CD4-positive, CD25-positive, alpha-beta regulatory T cell (primary cell): ENCODE data around the gene CATSPERZ. TPM values are rescaled to one million over a fixed set of nuclear protein-coding genes. Genes with fewer than 3 reads are reported as not detected.

Experiments
- ATAC-seq, 2 donors: fragments of 150-1000 bp; cut with Tn5 transposase; one replicate each; pipeline ENCODE4 v1.10.0; 2021; ENCODE audit warnings: low read depth in 2 of 2, moderate number of reproducible peaks in 2 of 2, moderate library complexity in 1 of 2
- DNase-seq, 3 donors: peaks; one replicate each; pipeline versions ENCODE4 v3.0.0 to v3.0.0-alpha.2; 2012 to 2022; ENCODE audit warnings: mixed read lengths in 1 of 3
- H3K27ac ChIP-seq: one replicate; pipeline ENCODE4 v1.7.0; 2013; ENCODE audit warnings: mild to moderate bottlenecking, low read length; ENCODE audit not compliant: insufficient read depth, poor library complexity, severe bottlenecking
- H3K27me3 ChIP-seq: one replicate; pipeline ENCODE4 v1.7.0; 2013; ENCODE audit warnings: low read length; ENCODE audit not compliant: control insufficient read depth, insufficient read depth
- H3K36me3 ChIP-seq: one replicate; pipeline ENCODE4 v1.7.0; 2013; ENCODE audit warnings: mild to moderate bottlenecking, low read length, moderate library complexity; ENCODE audit not compliant: control insufficient read depth, insufficient read depth
- H3K4me1 ChIP-seq: 2 replicates; pipeline ENCODE4 v1.7.0; 2013; ENCODE audit warnings: mild to moderate bottlenecking, low read length; ENCODE audit not compliant: insufficient read depth, control insufficient read depth, poor library complexity, severe bottlenecking
- H3K4me3 ChIP-seq: one replicate; pipeline ENCODE4 v1.7.0; 2013; ENCODE audit warnings: low read depth, mild to moderate bottlenecking, low read length, moderate library complexity
- H3K9me3 ChIP-seq, 2 experiments: 1 replicate in 1 of 2; 2 replicates in 1 of 2; pipeline ENCODE4 v1.7.0; 2013; ENCODE audit warnings: low read length in 2 of 2, mild to moderate bottlenecking in 1 of 2, moderate library complexity in 1 of 2; ENCODE audit not compliant: control insufficient read depth in 2 of 2
- H3K27ac Mint-ChIP-seq, 3 donors: one replicate each; pipeline ENCODE4 v1.8.0; 2020 to 2022; ENCODE audit warnings: mild to moderate bottlenecking in 3 of 3, mixed read lengths in 3 of 3, moderate library complexity in 2 of 3
- H3K27me3 Mint-ChIP-seq: one replicate; pipeline ENCODE4 v1.8.0; 2022; ENCODE audit warnings: mild to moderate bottlenecking, mixed read lengths
- H3K36me3 Mint-ChIP-seq: one replicate; pipeline ENCODE4 v1.8.0; 2020; ENCODE audit warnings: mixed read lengths
- H3K4me1 Mint-ChIP-seq, 4 donors: one replicate each; pipeline ENCODE4 v1.8.0; 2020 to 2022; ENCODE audit warnings: mixed read lengths in 4 of 4, mild to moderate bottlenecking in 1 of 4
- H3K4me3 Mint-ChIP-seq, 4 donors: one replicate each; pipeline ENCODE4 v1.8.0; 2020 to 2022; ENCODE audit warnings: mild to moderate bottlenecking in 4 of 4, mixed read lengths in 4 of 4, moderate library complexity in 3 of 4
- H3K9me3 Mint-ChIP-seq, 7 donors: one replicate each; pipeline ENCODE4 v1.8.0; 2020 to 2022; ENCODE audit warnings: mixed read lengths in 7 of 7, mild to moderate bottlenecking in 3 of 7, moderate library complexity in 2 of 7
- polyA plus RNA-seq, 4 donors: library from polyadenylated mRNA; unstranded; fragments of 300-500 nt; fragmentation: Illumina TruSeq; gene quantifications; one replicate each; pipeline ENCODE4 v1.2.3, GENCODE V29; 2021
- total RNA-seq: library from RNA; stranded (reverse); gene quantifications from one replicate; pipeline ENCODE4 v1.2.3, GENCODE V29; 2022

Gene CATSPERZ
- total and polyA plus RNA-seq, 5 donors from 2014 or later: not detected

DNA sequence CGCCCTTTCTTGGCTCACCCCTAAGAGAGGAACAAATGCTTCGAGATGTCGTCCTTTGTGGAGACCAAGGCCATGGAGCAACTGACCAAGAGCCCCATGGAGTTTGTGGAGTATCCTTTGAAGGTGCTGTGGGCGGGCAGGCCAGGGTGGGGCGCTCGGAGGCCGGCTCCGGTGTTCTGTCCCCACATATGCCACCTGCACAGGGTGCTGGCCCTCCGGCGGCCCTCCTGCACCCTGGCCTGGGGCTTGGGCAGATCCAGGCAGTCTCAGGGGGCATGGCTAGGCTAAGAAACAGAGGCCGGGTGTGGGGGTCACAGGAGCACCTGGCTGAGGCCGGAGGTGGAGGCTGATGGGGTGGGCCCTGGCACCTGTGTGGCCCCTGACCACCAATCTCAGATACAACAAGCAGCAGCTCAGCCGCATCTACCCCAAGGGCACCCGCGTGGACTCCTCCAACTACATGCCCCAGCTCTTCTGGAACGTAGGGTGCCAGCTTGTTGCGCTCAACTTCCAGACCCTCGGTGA is 38.5 kb upstream of the CATSPERZ start:
- ATAC-seq: no peak
- Histone ChIP-seq H3K4me3 (no peak overlapping the region), H3K4me1 (peaks cover 5% of the 10 kb centered on the region), H3K36me3 (peaks cover 4% of the 10 kb centered on the region), H3K27ac (no peak overlapping the region), H3K9me3 (no peaks in the 10 kb centered on the region), H3K27me3 (no peaks in the 10 kb centered on the region)
- no peaks in the 10 kb centered on the region for H3K36me3 Mint-ChIP-seq
- no peak overlapping the region for H3K4me3 Mint-ChIP-seq
- H3K27me3 Mint-ChIP-seq: no peaks in the 10 kb centered on the region
- H3K4me1 Mint-ChIP-seq: peaks cover 0 to 9% (median 6%) of the 10 kb centered on the region in 4 donors
- no peak overlapping the region for H3K27ac Mint-ChIP-seq
- DNase-seq: no peak
- H3K9me3 Mint-ChIP-seq: no peaks in the 10 kb centered on the region

DNA sequence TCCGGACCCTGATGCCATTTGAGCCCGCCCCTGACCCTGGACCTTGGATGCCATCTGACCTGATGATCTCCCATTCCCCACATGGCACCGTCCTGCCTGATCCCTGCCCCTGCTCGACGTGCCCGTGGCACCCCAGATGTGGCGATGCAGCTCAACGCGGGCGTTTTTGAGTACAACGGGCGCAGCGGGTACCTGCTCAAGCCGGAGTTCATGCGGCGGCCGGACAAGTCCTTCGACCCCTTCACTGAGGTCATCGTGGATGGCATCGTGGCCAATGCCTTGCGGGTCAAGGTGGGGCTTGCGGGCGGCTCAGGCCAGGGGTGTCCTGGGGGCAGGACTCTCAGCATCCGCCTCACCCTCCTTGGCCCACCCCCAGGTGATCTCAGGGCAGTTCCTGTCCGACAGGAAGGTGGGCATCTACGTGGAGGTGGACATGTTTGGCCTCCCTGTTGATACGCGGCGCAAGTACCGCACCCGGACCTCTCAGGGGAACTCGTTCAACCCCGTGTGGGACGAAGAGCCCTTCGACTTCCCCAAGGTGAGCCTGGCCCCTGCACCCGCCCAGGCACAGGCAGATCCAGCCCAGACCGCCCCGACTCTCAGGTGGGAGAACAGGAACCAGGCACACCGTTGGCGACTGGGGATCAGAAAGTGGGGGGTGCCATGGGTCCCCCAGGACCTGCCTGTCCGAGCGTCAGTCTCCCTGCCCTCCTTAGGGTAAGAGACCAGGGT is 37.7 kb upstream of the CATSPERZ start:
- H3K4me3 Mint-ChIP-seq: no peak overlapping the region
- H3K4me1 Mint-ChIP-seq: peaks cover 0 to 9% (median 6%) of the 10 kb centered on the region in 4 donors
- Histone ChIP-seq H3K27ac (no peak overlapping the region), H3K36me3 (peaks cover 4% of the 10 kb centered on the region), H3K9me3 (no peaks in the 10 kb centered on the region), H3K27me3 (no peaks in the 10 kb centered on the region), H3K4me3 (no peak overlapping the region), H3K4me1 (peaks cover 5% of the 10 kb centered on the region)
- no peaks in the 10 kb centered on the region for H3K27me3 Mint-ChIP-seq
- no peak overlapping the region for H3K27ac Mint-ChIP-seq
- H3K36me3 Mint-ChIP-seq: no peaks in the 10 kb centered on the region
- ATAC-seq (no peak), DNase-seq (no peak)
- no peaks in the 10 kb centered on the region for H3K9me3 Mint-ChIP-seq

DNA sequence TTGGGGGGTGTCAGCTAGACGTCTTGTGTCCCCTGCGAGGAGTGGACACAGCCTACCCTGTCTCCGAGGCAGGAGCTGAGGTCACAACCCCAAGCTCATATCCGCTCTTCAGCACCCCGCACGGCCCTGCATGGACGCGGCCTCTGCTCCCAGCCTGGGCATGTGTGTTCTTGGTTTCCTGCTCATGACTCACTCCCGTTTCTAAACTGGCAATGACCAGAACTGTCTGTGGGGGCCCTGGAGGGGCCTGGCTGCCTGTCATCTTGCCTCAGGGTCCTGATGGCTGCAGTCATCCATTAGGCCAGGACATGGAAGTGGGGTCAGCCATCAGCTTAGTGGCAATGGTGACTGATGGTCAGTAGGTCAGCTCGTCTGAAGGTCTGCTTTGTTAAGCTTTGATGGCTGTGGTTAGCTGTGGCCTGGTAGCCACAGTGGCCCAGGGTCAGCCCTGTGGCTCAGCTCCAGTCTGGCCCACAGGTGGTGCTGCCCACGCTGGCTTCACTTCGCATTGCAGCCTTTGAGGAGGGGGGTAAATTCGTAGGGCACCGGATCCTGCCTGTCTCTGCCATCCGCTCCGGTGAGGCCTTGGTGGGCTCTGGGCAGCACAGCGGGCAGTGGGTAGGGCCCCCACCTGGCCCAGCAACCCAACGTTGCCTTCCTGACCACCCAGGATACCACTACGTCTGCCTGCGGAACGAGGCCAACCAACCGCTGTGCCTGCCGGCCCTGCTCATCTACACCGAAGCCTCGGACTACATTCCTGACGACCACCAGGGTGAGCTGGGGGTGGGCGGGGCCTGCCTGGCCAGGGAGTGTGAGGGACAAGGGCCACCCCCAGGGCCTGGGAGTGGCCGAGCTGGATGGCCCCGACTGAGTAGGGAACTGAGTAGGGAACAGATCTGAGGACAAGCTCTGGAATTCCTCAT is 36.9 kb upstream of the CATSPERZ start:
- no peaks in the 10 kb centered on the region for H3K36me3 Mint-ChIP-seq
- peaks cover 0 to 15% (median 11%) of the 10 kb centered on the region in 4 donors for H3K4me1 Mint-ChIP-seq
- no peaks in the 10 kb centered on the region for H3K27me3 Mint-ChIP-seq
- Histone ChIP-seq H3K27me3 (no peaks in the 10 kb centered on the region), H3K9me3 (no peaks in the 10 kb centered on the region), H3K4me3 (no peak overlapping the region), H3K4me1 (peaks cover 5% of the 10 kb centered on the region), H3K36me3 (peaks cover 4% of the 10 kb centered on the region), H3K27ac (no peak overlapping the region)
- no peak for ATAC-seq
- H3K27ac Mint-ChIP-seq: no peak overlapping the region
- DNase-seq: no peak
- H3K9me3 Mint-ChIP-seq: no peaks in the 10 kb centered on the region
- H3K4me3 Mint-ChIP-seq: no peak overlapping the region

DNA sequence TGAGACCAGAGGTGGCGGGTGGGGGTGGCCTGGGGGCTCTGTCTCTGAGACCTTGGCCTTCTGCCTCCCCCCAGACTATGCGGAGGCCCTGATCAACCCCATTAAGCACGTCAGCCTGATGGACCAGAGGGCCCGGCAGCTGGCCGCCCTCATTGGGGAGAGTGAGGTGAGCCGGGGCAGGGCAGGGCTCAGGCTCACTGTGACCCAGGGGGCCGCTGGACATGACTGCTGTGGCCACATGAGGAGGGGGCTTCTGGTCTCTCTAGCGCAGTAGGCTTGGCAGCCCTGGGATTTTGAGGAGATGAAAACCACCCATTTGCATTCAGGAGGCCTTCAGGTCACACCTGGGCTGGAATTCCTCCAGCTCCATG is 36.2 kb upstream of the CATSPERZ start:
- ATAC-seq (no peak), DNase-seq (no peak)
- no peaks in the 10 kb centered on the region for H3K27me3 ChIP-seq
- peaks cover 12% of the 10 kb centered on the region for H3K4me1 ChIP-seq
- Mint-ChIP-seq H3K27ac (no peak overlapping the region), H3K4me3 (no peak overlapping the region), H3K9me3 (no peaks in the 10 kb centered on the region), H3K4me1 (peaks cover 0 to 20% (median 15%) of the 10 kb centered on the region in 4 donors), H3K27me3 (no peaks in the 10 kb centered on the region), H3K36me3 (no peaks in the 10 kb centered on the region)
- no peak overlapping the region for H3K27ac ChIP-seq
- H3K4me3 ChIP-seq: no peak overlapping the region
- H3K36me3 ChIP-seq: no peaks in the 10 kb centered on the region
- H3K9me3 ChIP-seq: no peaks in the 10 kb centered on the region

DNA sequence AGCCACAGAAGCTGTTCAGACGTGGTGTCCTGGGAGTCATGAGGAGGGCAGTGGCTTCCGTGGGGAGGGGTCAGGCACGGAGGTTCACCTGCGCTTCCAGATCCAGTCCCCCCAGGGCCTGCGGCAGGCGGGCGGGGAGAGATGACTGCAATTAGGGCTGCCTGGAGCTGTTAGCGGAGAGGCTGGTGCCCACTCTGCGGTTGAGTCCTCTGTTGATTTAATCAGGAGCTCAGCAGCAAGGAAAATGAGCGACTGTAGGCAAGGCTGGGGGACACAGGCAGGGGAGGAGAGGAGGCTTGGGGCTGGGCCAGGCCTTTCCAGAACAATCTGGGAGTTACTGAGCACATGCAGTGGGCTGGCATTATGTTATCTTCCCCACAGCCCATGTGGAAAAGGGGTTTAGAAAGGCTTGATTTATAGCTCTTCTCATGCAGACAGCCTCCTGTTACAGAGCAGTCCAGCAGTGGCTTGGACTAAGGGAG is 35.7 kb upstream of the CATSPERZ start:
- peak overlapping the region in 2 of 3 donors; percentile 46 to 96 for H3K27ac Mint-ChIP-seq
- no peak for ATAC-seq

DNA sequence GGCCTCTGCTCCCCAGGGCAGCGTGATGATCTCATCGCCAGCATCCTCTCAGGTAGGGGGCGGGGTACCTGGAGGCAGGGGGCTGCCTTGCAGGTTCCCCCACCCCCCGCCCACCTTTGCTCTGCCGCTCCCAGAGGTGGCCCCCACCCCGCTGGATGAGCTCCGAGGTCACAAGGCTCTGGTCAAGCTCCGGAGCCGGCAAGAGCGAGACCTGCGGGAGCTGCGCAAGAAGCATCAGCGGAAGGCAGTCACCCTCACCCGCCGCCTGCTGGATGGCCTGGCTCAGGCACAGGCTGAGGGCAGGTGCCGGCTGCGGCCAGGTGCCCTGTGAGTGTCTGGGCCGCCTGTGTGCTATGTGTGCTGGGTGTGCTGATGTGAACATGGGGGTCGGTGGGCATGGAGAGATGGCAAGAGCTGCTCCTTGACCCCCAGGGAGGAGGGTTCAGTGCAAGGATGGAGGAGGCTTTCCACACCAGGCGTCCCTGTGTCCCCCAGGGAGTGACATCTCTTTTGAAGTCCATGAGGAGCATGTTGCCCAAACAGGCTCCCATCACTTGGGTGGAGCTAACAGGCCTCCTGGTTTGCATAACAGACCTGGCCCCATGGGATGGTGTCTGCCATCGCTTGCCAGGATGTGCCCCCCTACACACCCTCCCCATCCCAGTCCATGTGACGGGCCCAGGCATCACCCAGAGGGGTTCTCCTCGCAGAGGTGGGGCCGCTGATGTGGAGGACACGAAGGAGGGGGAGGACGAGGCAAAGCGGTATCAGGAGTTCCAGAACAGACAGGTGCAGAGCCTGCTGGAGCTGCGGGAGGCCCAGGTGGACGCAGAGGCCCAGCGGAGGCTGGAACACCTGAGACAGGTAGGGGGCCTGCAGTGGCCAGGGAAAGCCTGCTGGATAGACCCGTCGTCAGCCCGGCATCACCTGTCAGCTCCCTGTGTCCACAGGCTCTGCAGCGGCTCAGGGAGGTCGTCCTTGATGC is 34.7 kb upstream of the CATSPERZ start:
- Histone ChIP-seq H3K27me3 (no peaks in the 10 kb centered on the region), H3K4me3 (no peak overlapping the region), H3K27ac (no peak overlapping the region), H3K36me3 (no peaks in the 10 kb centered on the region), H3K9me3 (no peaks in the 10 kb centered on the region), H3K4me1 (peaks cover 17% of the 10 kb centered on the region)
- Mint-ChIP-seq H3K4me1 (peaks cover 0 to 27% (median 15%) of the 10 kb centered on the region in 4 donors), H3K27ac (no peak overlapping the region), H3K9me3 (peaks cover 0 to 3% (median 0%) of the 10 kb centered on the region in 7 donors), H3K27me3 (peaks cover 7% of the 10 kb centered on the region), H3K36me3 (no peaks in the 10 kb centered on the region), H3K4me3 (peak overlapping the region in 1 of 4 donors; percentile 77)
- ATAC-seq (no peak), DNase-seq (no peak)

More for the DNA sequence above, 35.7 kb upstream of the CATSPERZ start:
- H3K36me3 ChIP-seq: no peaks in the 10 kb centered on the region
- H3K4me3 ChIP-seq: no peak overlapping the region
- no peaks in the 10 kb centered on the region for H3K9me3 Mint-ChIP-seq
- H3K9me3 ChIP-seq: no peaks in the 10 kb centered on the region
- peaks cover 13% of the 10 kb centered on the region for H3K4me1 ChIP-seq
- no peak for DNase-seq
- H3K27me3 ChIP-seq: no peaks in the 10 kb centered on the region
- H3K27me3 Mint-ChIP-seq: no peaks in the 10 kb centered on the region
- H3K4me1 Mint-ChIP-seq: peaks cover 0 to 22% (median 16%) of the 10 kb centered on the region in 4 donors
- H3K27ac ChIP-seq: no peak overlapping the region
- peak overlapping the region in 1 of 4 donors; percentile 63 for H3K4me3 Mint-ChIP-seq
- no peaks in the 10 kb centered on the region for H3K36me3 Mint-ChIP-seq

DNA sequence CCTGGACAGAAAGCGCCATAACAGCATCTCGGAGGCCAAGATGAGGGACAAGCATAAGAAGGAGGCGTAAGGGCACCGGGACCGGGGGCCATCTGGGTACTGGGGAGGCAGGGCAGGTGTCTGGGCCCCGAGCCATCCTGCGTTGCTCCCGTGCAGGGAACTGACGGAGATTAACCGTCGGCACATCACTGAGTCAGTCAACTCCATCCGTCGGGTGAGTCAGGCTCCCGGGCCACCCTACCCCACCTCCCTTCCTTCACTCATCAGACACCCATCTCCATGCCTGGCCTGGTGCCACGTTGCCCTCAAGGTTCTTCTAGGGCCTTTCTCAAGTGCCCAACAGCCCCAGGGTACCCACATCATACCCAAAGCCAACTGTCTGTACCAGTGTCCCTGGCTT is 33.8 kb upstream of the CATSPERZ start:
- no peaks in the 10 kb centered on the region for H3K36me3 Mint-ChIP-seq
- DNase-seq (no peak), ATAC-seq (no peak)
- no peak overlapping the region for H3K4me3 Mint-ChIP-seq
- H3K36me3 ChIP-seq: no peaks in the 10 kb centered on the region
- H3K4me1 ChIP-seq: peaks cover 21% of the 10 kb centered on the region
- H3K9me3 ChIP-seq: no peaks in the 10 kb centered on the region
- no peak overlapping the region for H3K27ac Mint-ChIP-seq
- no peaks in the 10 kb centered on the region for H3K27me3 ChIP-seq
- H3K4me3 ChIP-seq: no peak overlapping the region
- H3K4me1 Mint-ChIP-seq: peaks cover 0 to 28% (median 15%) of the 10 kb centered on the region in 4 donors
- peaks cover 8% of the 10 kb centered on the region for H3K27me3 Mint-ChIP-seq
- H3K9me3 Mint-ChIP-seq: peaks cover 0 to 3% (median 0%) of the 10 kb centered on the region in 7 donors
- no peak overlapping the region for H3K27ac ChIP-seq
